Panc1 (cell line): ENCODE data around the gene SYCP3. TPM values are rescaled to one million over a fixed set of nuclear protein-coding genes. Genes with fewer than 3 reads are reported as not detected.

ENCODE experiments used
- ATAC-seq: fragments of 200-7000 bp; cut with Tn5 transposase; 2 replicates; pipeline ENCODE4 v1.9.1; 2020; ENCODE audit warnings: mild to moderate bottlenecking, moderate library complexity
- BruUV-seq: library from RNA; stranded (reverse); fragments of 400-500 nt; replicated peaks from 2 replicates; lab custom pipeline; 2021; lab: Mats Ljungman, UMichigan
- CTCF ChIA-PET: fragments of 300-600 bp; sonication (Branson Sonifier 250); formaldehyde crosslinking; loops from one replicate; lab custom pipeline; 2022; ENCODE audit warnings: antibody characterized with exemption; lab: Charles Lee
- POLR2A ChIA-PET: fragments of 300-600 bp; sonication (Branson Sonifier 250); formaldehyde crosslinking; loops from one replicate; lab custom pipeline; 2022; ENCODE audit warnings: antibody characterized with exemption; lab: Charles Lee
- DNase-seq: peaks from one replicate; pipeline ENCODE4 v3.0.0-alpha.2; 2010; ENCODE audit warnings: low read depth, low spot score
- H3K27ac ChIP-seq: 2 replicates; pipeline ENCODE4 v1.5.1; 2011; ENCODE audit warnings: mild to moderate bottlenecking, low read length, inconsistent platforms
- H3K27me3 ChIP-seq: fragments of 200-500 bp; sonication (Bioruptor generic); 2 replicates; pipeline ENCODE4 v1.6.0; 2014; ENCODE audit warnings: low read length, inconsistent platforms; ENCODE audit not compliant: control insufficient read depth, insufficient read depth
- H3K36me3 ChIP-seq: fragments of 200-500 bp; sonication (Bioruptor generic); 2 replicates; pipeline ENCODE4 v1.5.1; 2014; ENCODE audit warnings: inconsistent platforms, mild to moderate bottlenecking, low read length, moderate library complexity; ENCODE audit not compliant: control insufficient read depth, insufficient read depth
- H3K4me1 ChIP-seq: 2 replicates; pipeline ENCODE4 v1.5.1; 2011; ENCODE audit warnings: inconsistent platforms, mild to moderate bottlenecking, low read length, moderate library complexity; ENCODE audit not compliant: control insufficient read depth, insufficient read depth
- H3K4me3 ChIP-seq, 2 experiments: 2 replicates each; pipeline ENCODE4 v1.5.1; 2011 to 2012; ENCODE audit warnings: low read depth in 2 of 2, low read length in 2 of 2, mild to moderate bottlenecking in 2 of 2, inconsistent platforms in 1 of 2, moderate library complexity in 1 of 2
- H3K9me3 ChIP-seq: fragments of 200-500 bp; sonication (Bioruptor generic); 2 replicates; pipeline ENCODE4 v1.5.1; 2014; ENCODE audit warnings: low read depth, mild to moderate bottlenecking, inconsistent platforms, low read length, moderate library complexity; ENCODE audit not compliant: control insufficient read depth, insufficient read depth
- CTCF ChIP-seq: fragments of 450-650 bp; IDR thresholded peaks from 2 replicates; pipeline ENCODE4 v1.5.1; 2017; ENCODE audit warnings: mild to moderate bottlenecking
- POLR2AphosphoS5 ChIP-seq: IDR thresholded peaks from 2 replicates; pipeline ENCODE4 v1.6.1; 2012; ENCODE audit warnings: mild to moderate bottlenecking, low read depth, low read length, moderate library complexity
- REST ChIP-seq, 2 experiments: IDR thresholded peaks; 2 replicates each; pipeline ENCODE4 v1.6.1; 2011 to 2012; ENCODE audit warnings: low read depth in 2 of 2, control low read depth in 1 of 2, low read length in 1 of 2, mild to moderate bottlenecking in 1 of 2, moderate library complexity in 1 of 2; ENCODE audit not compliant: insufficient read depth in 1 of 2
- SIN3A ChIP-seq: IDR thresholded peaks from 2 replicates; pipeline ENCODE4 v1.6.1; 2012; ENCODE audit warnings: low read depth, mild to moderate bottlenecking, low read length, moderate library complexity, borderline replicate concordance; ENCODE audit not compliant: insufficient read depth
- TCF7L2 ChIP-seq: IDR thresholded peaks from 2 replicates; pipeline ENCODE4 v1.6.1; 2011; ENCODE audit warnings: mild to moderate bottlenecking, low read depth, low read length, inconsistent platforms
- in situ Hi-C: cut with HindIII; loops from 2 replicates; pipeline ENCODE4 v1.10.0; 2016; ENCODE audit warnings: low sequenced_read_pairs, low pct_unique_long_range_greater_than_20kb
- intact Hi-C: fragments of 100-400 bp; cut with micrococcal nuclease; formaldehyde crosslinking; loops from one replicate; pipeline ENCODE4 v1.10.0; 2022; ENCODE audit not compliant: unreplicated experiment
- total RNA-seq: library from RNA; stranded (reverse); gene quantifications from one replicate; pipeline ENCODE4 v1.2.1, GENCODE V29; 2021; ENCODE audit not compliant: unreplicated experiment

Gene SYCP3
- total RNA-seq, 1 experiment from 2014 or later: not detected

- DNase-seq: no peak
- ATAC-seq: no peak
- intact Hi-C loops (no loop called here), in situ Hi-C loops (no loop called here)
- Histone ChIP-seq H3K4me3 (no peak overlapping the region), H3K27ac (no peak overlapping the region), H3K9me3 (no peaks in the 10 kb centered on the region), H3K27me3 (no peaks in the 10 kb centered on the region), H3K4me1 (no peaks in the 10 kb centered on the region), H3K36me3 (no peaks in the 10 kb centered on the region)
- ChIA-PET POLR2A (interaction anchor here (0.6 kb wide), 1 partner anchor 488 kb away, joined by 6 read pairs; no protein-coding TSS in a partner anchor), CTCF (no interaction called here)
- no peak for TF ChIP-seq REST (IDR thresholded peaks at IDR 0.05; ENCODE audit: insufficient read depth in 1 of 2, low read depth in 2 of 2, low read length in 1 of 2)
- no peak for TF ChIP-seq SIN3A
- TF ChIP-seq TCF7L2: no peak
- no peak for TF ChIP-seq POLR2AphosphoS5
- TF ChIP-seq CTCF: no peak
- BruUV-seq: no TSS peak
These were observed 40.4 kb upstream of the SYCP3 start for GRCh38 chr12:101779626-101780025.

GRCh38 chr12:101779200-101779599 lies 39.9 kb upstream of the SYCP3 start:
- BruUV-seq: no TSS peak

More at GRCh38 chr12:101779200-101779599, 39.9 kb upstream of the SYCP3 start:
- ATAC-seq (no peak), DNase-seq (no peak)
- intact Hi-C loops: no loop called here
- H3K27me3 ChIP-seq: no peaks in the 10 kb centered on the region
- in situ Hi-C loops: no loop called here
- H3K4me3 ChIP-seq: no peak overlapping the region
- POLR2A ChIA-PET: interaction anchor here (0.6 kb wide), 1 partner anchor 488 kb away, joined by 6 read pairs; no protein-coding TSS in a partner anchor
- no peaks in the 10 kb centered on the region for H3K36me3 ChIP-seq
- H3K4me1 ChIP-seq: no peaks in the 10 kb centered on the region
- no peaks in the 10 kb centered on the region for H3K9me3 ChIP-seq
- H3K27ac ChIP-seq: no peak overlapping the region
- no peak for TF ChIP-seq POLR2AphosphoS5
- no peak for TF ChIP-seq CTCF
- TF ChIP-seq REST (IDR thresholded peaks at IDR 0.05; ENCODE audit: insufficient read depth in 1 of 2, low read depth in 2 of 2, low read length in 1 of 2): no peak
- no peak for TF ChIP-seq TCF7L2
- TF ChIP-seq SIN3A: no peak
- CTCF ChIA-PET: no interaction called here
